HG02759 (cell line): ENCODE data around the gene CCZ1B.
A peak's percentile ranks its signal among the peaks of the same experiment; 100 is the strongest.
"Not testable (repeated sequence)": the region's sequence is repeated elsewhere in the genome, so short reads cannot be mapped to it uniquely, and the experiment has no call there.

ENCODE experiments used
- ATAC-seq: cut with Tn5 transposase; IDR thresholded peaks from one replicate; pipeline ENCODE4 v1.9.1; 2021; ENCODE audit warnings: mild to moderate bottlenecking, moderate library complexity; ENCODE audit not compliant: unreplicated experiment

Gene CCZ1B

GRCh38 chr7:6826151-6826550 is at the start of gene CCZ1B:
CCZ1B (minus strand) TSS chr7:6826275; CDS start chr7:6826197, 78 bp downstream.
- ATAC-seq, result peak; percentile 100

DNA sequence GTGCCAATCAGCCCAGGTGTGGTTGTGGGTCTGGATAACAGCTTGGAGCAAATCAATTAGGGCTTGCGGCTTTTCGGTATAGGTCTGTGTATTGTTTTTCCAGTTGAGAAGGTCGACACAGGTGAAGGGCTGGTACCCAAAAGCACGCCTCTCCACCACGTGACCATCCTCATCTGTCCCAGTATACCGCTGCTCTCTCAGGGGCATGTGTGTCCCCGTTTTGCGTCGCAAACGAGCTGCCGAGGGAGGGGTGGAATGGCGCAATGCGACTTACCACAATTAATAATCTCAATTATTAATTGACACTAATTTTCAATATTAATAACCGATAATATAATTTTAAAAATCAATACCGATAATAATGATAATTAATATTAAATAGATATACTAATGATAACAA is 48.9 kb upstream of the CCZ1B start:
- not testable (repeated sequence) for ATAC-seq

DNA sequence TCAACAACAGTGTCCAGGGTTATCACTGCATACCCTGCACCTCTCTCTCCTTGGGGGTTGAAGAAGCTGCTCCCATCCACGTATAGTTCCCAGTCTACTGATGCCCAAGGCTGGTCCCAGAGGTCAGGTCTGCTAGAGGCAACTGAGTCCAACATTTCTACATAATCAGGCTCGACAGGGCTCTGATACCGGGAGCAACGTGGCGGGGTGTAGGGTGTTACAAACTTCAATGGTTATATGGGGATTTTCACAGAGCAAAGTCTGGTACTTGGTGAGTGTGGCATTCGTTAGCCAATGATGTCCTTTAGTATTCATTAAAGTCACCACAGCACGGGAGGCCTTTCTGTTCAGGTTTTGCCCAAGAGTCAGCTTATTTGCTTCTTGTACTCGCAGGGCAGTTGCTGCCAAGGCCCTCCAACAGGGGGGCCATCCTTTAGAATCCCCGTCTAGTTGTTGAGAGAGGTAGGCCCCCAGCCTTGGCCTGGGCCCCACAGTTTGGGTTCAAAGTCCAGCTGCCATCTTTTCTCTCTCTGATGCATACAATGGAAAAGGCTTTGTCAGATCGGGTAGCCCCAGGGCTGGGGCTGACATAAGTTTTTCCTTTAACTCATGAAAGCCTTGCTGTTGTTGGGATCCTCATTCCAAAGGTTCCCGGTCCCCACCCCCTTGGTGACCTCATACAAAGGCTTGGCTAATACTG is 46.3 kb upstream of the CCZ1B start:
- ATAC-seq, result not testable (repeated sequence)

- ATAC-seq, result not testable (repeated sequence)
Measured at GRCh38 chr7:6871421-6872144, 45.5 kb upstream of the CCZ1B start.

- ATAC-seq, result not testable (repeated sequence)
Measured at GRCh38 chr7:6864751-6865150, 38.7 kb upstream of the CCZ1B start.

- ATAC-seq, result not testable (repeated sequence)
Measured at GRCh38 chr7:6864188-6864587, 38.1 kb upstream of the CCZ1B start.

- ATAC-seq, result not testable (repeated sequence)
Measured at GRCh38 chr7:6862876-6863275, 36.8 kb upstream of the CCZ1B start.

DNA sequence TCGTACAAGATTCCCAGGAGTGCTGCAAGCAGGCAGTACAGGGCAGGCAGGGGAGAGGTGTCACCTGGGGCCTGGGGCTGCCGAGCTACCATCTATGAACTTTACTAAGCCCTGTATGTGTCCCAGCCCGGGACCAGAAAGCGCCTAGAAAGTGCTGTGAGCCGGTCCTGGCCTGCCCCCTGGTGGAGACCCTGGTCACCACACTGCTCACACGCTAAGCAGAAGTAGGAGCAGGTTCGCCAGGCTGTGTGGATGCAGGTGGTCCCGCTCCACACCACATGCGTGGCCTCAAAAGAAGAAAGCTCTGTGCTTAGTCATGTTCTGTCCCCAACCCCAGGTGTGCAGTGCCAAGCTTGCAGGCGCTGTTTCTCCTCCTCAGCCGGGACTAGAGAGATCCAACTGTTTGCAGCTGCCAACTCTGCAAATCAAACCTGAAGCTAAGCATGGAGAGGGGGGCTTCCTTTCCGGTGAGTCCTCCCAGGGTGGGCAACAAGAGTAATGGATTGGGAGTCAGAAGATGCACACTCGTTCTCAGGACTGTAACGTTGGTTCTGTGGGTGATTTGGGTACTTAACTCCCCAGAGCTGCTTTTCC is 31.7 kb upstream of the CCZ1B start:
- not testable (repeated sequence) for ATAC-seq

DNA sequence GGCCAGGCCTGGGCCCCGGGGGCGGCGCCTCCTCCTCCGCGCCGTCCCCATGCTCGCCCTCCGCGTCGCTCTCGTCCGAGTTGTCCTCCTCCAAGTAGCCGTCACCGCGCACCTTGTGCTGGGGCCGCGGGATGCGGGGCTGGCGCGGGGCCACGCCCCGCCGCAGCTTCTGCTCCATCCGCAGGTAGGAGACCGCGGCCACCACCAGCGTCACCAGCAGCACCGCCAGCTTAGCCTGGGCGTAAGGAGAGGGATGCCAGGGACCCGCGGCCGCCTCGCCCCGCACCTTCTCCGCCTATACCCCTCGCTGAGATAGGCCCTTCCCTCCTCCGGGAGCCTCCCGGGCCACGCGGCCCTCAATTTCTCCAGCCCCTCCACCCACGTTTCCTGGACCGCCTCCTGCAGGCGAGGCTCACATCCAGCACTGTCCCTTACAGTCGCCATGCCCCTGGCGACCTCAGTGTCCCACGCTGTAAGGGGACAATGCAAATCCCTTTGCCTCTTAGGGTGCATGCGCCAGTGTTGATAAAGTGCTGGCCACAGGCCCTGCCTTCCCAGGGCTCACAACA is 29.6 kb upstream of the CCZ1B start:
- not testable (repeated sequence) for ATAC-seq

- not testable (repeated sequence) for ATAC-seq
Measured at GRCh38 chr7:6854747-6855562, 28.9 kb upstream of the CCZ1B start.

DNA sequence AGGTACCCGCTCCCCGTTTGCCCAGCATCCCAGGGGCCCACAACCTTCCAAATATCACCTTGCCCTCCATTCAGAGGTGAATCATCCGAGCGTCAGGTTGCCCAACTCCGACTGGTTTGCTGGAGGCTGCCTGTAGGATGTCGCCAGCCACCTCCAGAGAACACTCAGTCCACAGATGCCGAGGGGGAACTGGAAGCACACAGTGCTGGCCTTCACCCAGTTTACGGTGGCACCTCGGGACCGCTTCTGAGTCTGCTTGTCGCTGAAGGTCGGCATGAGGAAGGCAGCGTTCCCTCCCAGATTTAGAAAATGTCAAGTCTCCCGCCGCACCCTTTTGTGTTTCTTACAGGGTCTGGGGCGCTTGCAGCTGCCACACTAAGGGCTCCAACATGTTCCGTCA is 27.6 kb upstream of the CCZ1B start:
- ATAC-seq, result not testable (repeated sequence)

DNA sequence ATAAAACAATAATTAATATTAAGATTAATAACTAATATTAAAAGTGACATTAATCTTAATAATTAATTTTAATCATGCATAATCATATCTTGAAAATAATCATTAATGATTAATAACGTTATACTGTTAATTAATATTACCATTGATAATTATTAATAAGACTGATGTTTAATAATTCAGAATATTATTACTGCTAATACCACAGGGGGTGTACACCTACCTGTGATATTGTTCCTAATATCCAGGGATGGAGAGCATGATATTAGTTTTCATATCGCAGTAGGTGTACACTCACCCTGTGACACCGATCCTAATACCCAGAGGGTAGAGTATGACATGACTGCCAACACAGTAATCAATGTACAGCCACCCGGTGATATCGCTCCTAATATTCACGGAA is 23.1 kb upstream of the CCZ1B start:
- ATAC-seq, result not testable (repeated sequence)

GRCh38 chr7:6847751-6848150 is 21.7 kb upstream of the CCZ1B start:
- ATAC-seq, result not testable (repeated sequence)

DNA sequence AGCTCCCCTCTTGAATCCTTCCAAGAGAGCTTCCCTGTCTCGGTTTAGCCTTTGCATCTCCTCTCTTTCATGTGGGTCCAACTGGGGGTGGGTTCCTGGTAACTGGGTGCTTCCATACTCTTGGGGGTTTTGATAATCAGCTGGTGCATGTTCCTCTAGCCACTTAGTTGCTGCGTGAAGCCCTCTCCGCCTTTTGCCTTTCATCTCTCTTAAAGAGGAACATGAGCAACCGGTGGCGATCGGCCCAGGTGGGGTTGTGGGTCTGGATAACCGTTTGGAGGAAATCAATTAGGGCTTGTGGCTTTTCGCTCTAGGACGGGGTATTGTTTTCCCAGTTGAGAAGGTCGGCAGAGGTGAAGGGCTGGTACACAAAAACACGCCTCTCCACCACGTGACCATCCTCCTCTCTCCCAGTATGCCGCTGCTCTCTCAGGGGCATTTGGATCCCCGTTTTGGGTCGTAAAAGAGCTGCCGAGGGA is 19.9 kb upstream of the CCZ1B start:
- not testable (repeated sequence) for ATAC-seq

- ATAC-seq, result not testable (repeated sequence)
Measured at GRCh38 chr7:6843654-6844053, 17.6 kb upstream of the CCZ1B start.

DNA sequence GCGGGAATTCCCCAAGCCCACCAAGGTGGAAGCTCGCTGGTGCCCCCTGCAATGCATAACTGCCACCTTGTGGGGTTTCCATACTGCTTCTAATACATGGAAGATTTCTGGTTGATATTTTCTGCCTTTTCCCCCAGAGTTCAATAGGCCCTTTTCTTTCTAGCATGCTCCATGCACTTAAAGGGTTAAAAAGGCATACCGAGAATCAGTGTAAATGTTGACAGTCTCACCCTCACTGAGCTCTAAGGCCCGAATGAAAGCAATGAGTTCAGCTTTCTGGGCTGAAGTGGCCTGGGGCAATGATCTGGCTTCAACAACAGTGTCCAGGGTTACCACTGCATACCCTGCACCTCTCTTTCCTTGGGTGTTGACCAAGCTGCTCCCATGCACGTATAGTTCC is 17.0 kb upstream of the CCZ1B start:
- not testable (repeated sequence) for ATAC-seq

DNA sequence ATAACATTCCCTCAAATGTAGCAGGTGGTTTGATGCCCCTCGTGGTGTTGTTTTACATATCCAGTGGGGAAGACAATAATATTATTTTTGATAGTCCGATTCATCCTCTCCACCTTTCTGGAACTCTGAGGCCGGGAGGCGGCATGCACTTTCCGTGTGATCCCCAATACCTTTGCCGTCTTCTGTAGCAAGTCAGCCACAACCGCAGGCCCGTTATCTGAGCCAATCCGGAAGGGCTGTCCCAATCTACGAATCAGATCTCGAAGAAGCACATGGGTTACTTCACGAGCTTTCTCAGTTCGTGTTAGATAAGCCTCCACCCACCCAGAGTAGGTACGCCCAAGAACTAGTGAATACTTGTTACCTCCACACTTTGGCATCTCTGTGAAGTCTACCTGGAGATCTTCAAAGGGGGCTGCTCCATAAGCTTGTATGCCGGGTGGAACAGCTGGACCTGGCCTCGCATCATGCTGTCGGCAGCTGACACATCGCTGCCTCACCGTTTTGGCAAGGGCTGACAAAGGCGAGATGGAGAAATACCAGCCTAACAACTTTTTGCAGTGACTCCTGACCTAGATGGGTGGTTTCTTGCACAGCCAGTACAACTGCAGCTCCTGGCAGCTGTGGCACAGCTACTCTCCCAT is 16.3 kb upstream of the CCZ1B start:
- not testable (repeated sequence) for ATAC-seq

DNA sequence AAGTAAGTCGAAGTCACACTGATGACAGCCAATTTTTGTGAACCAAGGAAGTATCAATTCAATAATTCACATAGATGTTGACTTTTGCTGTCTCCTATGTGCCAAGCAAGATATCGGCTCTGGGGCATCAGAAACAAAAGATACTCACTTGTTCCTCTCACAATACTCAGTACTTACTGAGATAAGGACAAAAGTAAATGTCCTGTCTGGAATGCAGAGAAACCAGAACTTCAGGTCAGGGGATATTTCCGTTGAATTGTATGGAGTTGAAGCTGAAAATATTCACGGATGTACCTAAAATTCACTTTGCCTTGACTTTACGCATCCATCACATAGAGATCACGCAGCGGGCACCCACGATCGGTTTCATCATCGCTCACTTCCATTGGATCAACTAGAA is 11.0 kb upstream of the CCZ1B start:
- not testable (repeated sequence) for ATAC-seq

GRCh38 chr7:6835521-6835920 is 9.4 kb upstream of the CCZ1B start:
- ATAC-seq, result not testable (repeated sequence)

GRCh38 chr7:6833636-6834035 is 7.6 kb upstream of the CCZ1B start:
- ATAC-seq, result no peak
